GM18873 (cell line): ENCODE results near the gene RBBP8NL.

Experiments used
- ATAC-seq: cut with Tn5 transposase; IDR thresholded peaks from one replicate; pipeline ENCODE4 v1.9.1; 2021; ENCODE audit warnings: mild to moderate bottlenecking, moderate library complexity, moderate number of reproducible peaks; ENCODE audit not compliant: unreplicated experiment, low FRiP score

The RBBP8NL gene

GRCh38 chr20:62424249-62425107 is 2.9 kb downstream of the RBBP8NL start:
- no peak for ATAC-seq

- no peak for ATAC-seq
Observed at GRCh38 chr20:62423326-62423706, 4.0 kb downstream of the RBBP8NL start.

GRCh38 chr20:62422636-62423325 is 4.6 kb downstream of the RBBP8NL start:
- ATAC-seq: no peak

- no peak for ATAC-seq
Observed at GRCh38 chr20:62421716-62421990, 5.7 kb downstream of the RBBP8NL start.

GRCh38 chr20:62420846-62421715 is 6.3 kb downstream of the RBBP8NL start:
- no peak for ATAC-seq

- no peak for ATAC-seq
Observed at GRCh38 chr20:62419759-62420158, 7.6 kb downstream of the RBBP8NL start.

GRCh38 chr20:62418709-62419487 is 8.4 kb downstream of the RBBP8NL start:
- ATAC-seq: no peak

GRCh38 chr20:62417981-62418708 is 9.2 kb downstream of the RBBP8NL start:
- no peak for ATAC-seq

- ATAC-seq: no peak
Observed at GRCh38 chr20:62416651-62417637, 10.4 kb downstream of the RBBP8NL start.

GRCh38 chr20:62415354-62416111 is 11.8 kb downstream of the RBBP8NL start:
- ATAC-seq: no peak

- ATAC-seq: no peak
Observed at GRCh38 chr20:62413896-62414481, 13.3 kb downstream of the RBBP8NL start.

GRCh38 chr20:62413025-62413570 is 14.2 kb downstream of the RBBP8NL start:
- no peak for ATAC-seq

GRCh38 chr20:62412194-62413024 is 14.9 kb downstream of the RBBP8NL start:
- no peak for ATAC-seq

GRCh38 chr20:62411479-62412193 is 15.7 kb downstream of the RBBP8NL start:
- ATAC-seq: no peak

- ATAC-seq: no peak
Observed at GRCh38 chr20:62410746-62411478, 16.4 kb downstream of the RBBP8NL start.
